CD14-positive monocyte (primary cell): ENCODE results near the gene PRELP. TPM values are rescaled to one million over a fixed set of nuclear protein-coding genes. Genes with fewer than 3 reads are reported as not detected.
"Not testable (repeated sequence)": the region's sequence is repeated elsewhere in the genome, so short reads cannot be mapped to it uniquely, and the experiment has no call there.

Source experiments
- DNase-seq, 3 donors: peaks; one replicate each; pipeline ENCODE4 v3.0.0-alpha.2; 2011 to 2022
- H2AFZ ChIP-seq: 2 replicates; pipeline ENCODE4 v1.6.0; 2012; ENCODE audit warnings: mild to moderate bottlenecking, low read depth, low read length, inconsistent platforms; ENCODE audit not compliant: insufficient read depth, poor library complexity, severe bottlenecking
- H3K27ac ChIP-seq, 2 donors: 1 replicate in 1 of 2; 2 replicates in 1 of 2; pipeline ENCODE4 v1.5.1; 2012 to 2013; ENCODE audit warnings: low read length in 2 of 2, control low read depth in 1 of 2, inconsistent platforms in 1 of 2, low read depth in 1 of 2, mild to moderate bottlenecking in 1 of 2
- H3K27me3 ChIP-seq, 2 donors: one replicate each; pipeline versions ENCODE4 v1.6.0 to v1.6.1; 2011 to 2013; ENCODE audit warnings: low read length in 2 of 2; ENCODE audit not compliant: control insufficient read depth in 2 of 2, insufficient read depth in 2 of 2
- H3K36me3 ChIP-seq, 2 donors: replicated peaks in 1 of 2; 1 replicate in 1 of 2; 2 replicates in 1 of 2; pipeline versions ENCODE4 v1.5.1 to v1.6.1; 2012 to 2013; ENCODE audit warnings: low read length in 2 of 2, control low read depth in 1 of 2, inconsistent platforms in 1 of 2, mild to moderate bottlenecking in 1 of 2; ENCODE audit not compliant: insufficient read depth in 2 of 2, control insufficient read depth in 1 of 2
- H3K4me1 ChIP-seq, 2 donors: 1 replicate in 1 of 2; 2 replicates in 1 of 2; pipeline versions ENCODE4 v1.5.1 to v1.6.1; 2012 to 2013; ENCODE audit warnings: low read length in 2 of 2, control low read depth in 1 of 2, inconsistent platforms in 1 of 2, mild to moderate bottlenecking in 1 of 2, moderate library complexity in 1 of 2; ENCODE audit not compliant: insufficient read depth in 2 of 2, control insufficient read depth in 1 of 2
- H3K4me2 ChIP-seq: replicated peaks from 2 replicates; pipeline ENCODE3; 2012; ENCODE audit warnings: low read length, moderate library complexity, mild to moderate bottlenecking; ENCODE audit not compliant: poor library complexity, severe bottlenecking; ENCODE audit errors: extremely low read depth
- H3K4me3 ChIP-seq, 3 experiments: fragments of 200-600 bp in 1 of 3; sonication (generic) in 1 of 3; replicated peaks in 1 of 3; 1 replicate in 2 of 3; 2 replicates in 1 of 3; pipeline ENCODE4 v1.5.1; 2011 to 2013; ENCODE audit warnings: low read length in 3 of 3, mild to moderate bottlenecking in 3 of 3, control low read depth in 2 of 3, low read depth in 2 of 3, inconsistent platforms in 1 of 3, moderate library complexity in 1 of 3
- H3K79me2 ChIP-seq: 2 replicates; pipeline ENCODE4 v1.6.0; 2012; ENCODE audit warnings: mild to moderate bottlenecking, control low read depth, inconsistent platforms, low read length, moderate library complexity; ENCODE audit not compliant: insufficient read depth
- H3K9ac ChIP-seq: 2 replicates; pipeline ENCODE4 v1.6.0; 2017; ENCODE audit warnings: low read length, mild to moderate bottlenecking; ENCODE audit not compliant: insufficient read depth, poor library complexity, severe bottlenecking
- H3K9me3 ChIP-seq, 2 donors: replicated peaks in 1 of 2; 1 replicate in 1 of 2; 2 replicates in 1 of 2; pipeline versions ENCODE4 v1.5.1 to v1.6.1; 2012 to 2013; ENCODE audit warnings: low read length in 2 of 2, control low read depth in 1 of 2; ENCODE audit not compliant: control insufficient read depth in 1 of 2, insufficient read depth in 1 of 2
- H4K20me1 ChIP-seq: 2 replicates; pipeline ENCODE4 v1.6.0; 2012; ENCODE audit warnings: mild to moderate bottlenecking, low read length, control low read depth, moderate library complexity; ENCODE audit not compliant: insufficient read depth
- H3K27ac Mint-ChIP-seq, 7 donors: one replicate each; pipeline ENCODE4 v1.8.0; 2020; ENCODE audit warnings: mild to moderate bottlenecking in 7 of 7, mixed read lengths in 7 of 7, moderate library complexity in 6 of 7, inconsistent platforms in 2 of 7
- H3K27me3 Mint-ChIP-seq, 3 donors: one replicate each; pipeline ENCODE4 v1.8.0; 2021 to 2022; ENCODE audit warnings: low read depth in 3 of 3, mild to moderate bottlenecking in 3 of 3, mixed read lengths in 3 of 3, moderate library complexity in 3 of 3, inconsistent platforms in 1 of 3
- H3K36me3 Mint-ChIP-seq, 2 donors: one replicate each; pipeline ENCODE4 v1.8.0; 2020; ENCODE audit warnings: mixed read lengths in 2 of 2, inconsistent platforms in 1 of 2, mild to moderate bottlenecking in 1 of 2
- H3K4me1 Mint-ChIP-seq: one replicate; pipeline ENCODE4 v1.8.0; 2020; ENCODE audit warnings: mild to moderate bottlenecking, mixed read lengths
- H3K4me3 Mint-ChIP-seq, 2 donors: one replicate each; pipeline ENCODE4 v1.8.0; 2020; ENCODE audit warnings: mild to moderate bottlenecking in 2 of 2, mixed read lengths in 2 of 2, moderate library complexity in 1 of 2
- H3K9me3 Mint-ChIP-seq, 7 donors: one replicate each; pipeline ENCODE4 v1.8.0; 2020 to 2022; ENCODE audit warnings: mixed read lengths in 7 of 7, mild to moderate bottlenecking in 6 of 7, moderate library complexity in 6 of 7, inconsistent platforms in 2 of 7
- CTCF ChIP-seq: fragments of 200-600 bp; IDR thresholded peaks from one replicate; pipeline ENCODE4 v1.8.0; 2022; ENCODE audit warnings: antibody characterized with exemption, mild to moderate bottlenecking
- WGBS: methylation state at CpG from one replicate; pipeline ENCODE4 v1.1.5; 2013; ENCODE audit warnings: missing lambda C conversion rate; ENCODE audit not compliant: insufficient coverage; 5-methylcytosine and 5-hydroxymethylcytosine counted together
- intact Hi-C, 2 donors: fragments of 100-400 bp; cut with micrococcal nuclease; formaldehyde crosslinking; loops; one replicate each; pipeline versions ENCODE4 v1.15.0 to v1.15.1; 2023
- polyA plus RNA-seq, 3 donors: library from polyadenylated mRNA; depleted of rRNA in 1 of 3; unstranded in 2 of 3; stranded (reverse) in 1 of 3; fragments of 300-500 nt in 2 of 3; fragments of >200 nt in 1 of 3; fragmentation: Illumina TruSeq in 2 of 3; gene quantifications; 1 replicate in 2 of 3; 2 replicates in 1 of 3; pipeline ENCODE4 v1.2.3, GENCODE V29; 2012 to 2021

Gene PRELP
- polyA plus RNA-seq, 3 donors = not detected

- H4K20me1 ChIP-seq = no peaks in the 10 kb centered on the region
- 57% methylated on average over 5 of the region's 7 CpGs for WGBS
Observed at GRCh38 chr1:203465948-203466347, 9.7 kb upstream of the PRELP start.

GRCh38 chr1:203466906-203467549 is 8.6 kb upstream of the PRELP start:
- H3K9ac ChIP-seq, DNase-seq, H3K27ac ChIP-seq, H4K20me1 ChIP-seq, H3K9me3 ChIP-seq, H3K4me1 ChIP-seq, H3K4me3 ChIP-seq, H2AFZ ChIP-seq, H3K9me3 Mint-ChIP-seq, H3K27ac Mint-ChIP-seq, H3K4me2 ChIP-seq, H3K79me2 ChIP-seq, H3K27me3 ChIP-seq, intact Hi-C loops, H3K4me3 Mint-ChIP-seq, H3K4me1 Mint-ChIP-seq, H3K36me3 Mint-ChIP-seq, H3K36me3 ChIP-seq: not testable (repeated sequence)
- WGBS = 97% methylated on average over 5 of the region's 13 CpGs
- peaks cover 3 to 21% (median 12%) of the 10 kb centered on the region in 3 donors for H3K27me3 Mint-ChIP-seq

More at GRCh38 chr1:203465948-203466347, 9.7 kb upstream of the PRELP start:
- Histone ChIP-seq H2AFZ (no peak overlapping the region), H3K9ac (no peak overlapping the region), H3K79me2 (no peaks in the 10 kb centered on the region), H3K4me3 (no peak overlapping the region), H3K36me3 (no peaks in the 10 kb centered on the region), H3K4me1 (no peaks in the 10 kb centered on the region), H3K27ac (no peak overlapping the region), H3K9me3 (no peaks in the 10 kb centered on the region), H3K27me3 (no peaks in the 10 kb centered on the region), H3K4me2 (no peak overlapping the region)
- no peak for DNase-seq
- Mint-ChIP-seq H3K27ac (peak overlapping the region in 1 of 7 donors; percentile 16), H3K36me3 (no peaks in the 10 kb centered on the region), H3K9me3 (no peaks in the 10 kb centered on the region), H3K4me1 (peaks cover 8% of the 10 kb centered on the region), H3K27me3 (peaks cover 6 to 17% (median 11%) of the 10 kb centered on the region in 3 donors), H3K4me3 (no peak overlapping the region)
- intact Hi-C loops = no loop called here
- TF ChIP-seq CTCF = no peak
